Right hindlimb (tissue), 1 donor: Measurements from ENCODE around the gene CEPT1.
"Not testable (repeated sequence)": the region's sequence is repeated elsewhere in the genome, so short reads cannot be mapped to it uniquely, and the experiment has no call there.

Experiments
- DNase-seq: peaks from one replicate; pipeline ENCODE4 v3.0.0-alpha.2; 2018

The CEPT1 gene

DNA sequence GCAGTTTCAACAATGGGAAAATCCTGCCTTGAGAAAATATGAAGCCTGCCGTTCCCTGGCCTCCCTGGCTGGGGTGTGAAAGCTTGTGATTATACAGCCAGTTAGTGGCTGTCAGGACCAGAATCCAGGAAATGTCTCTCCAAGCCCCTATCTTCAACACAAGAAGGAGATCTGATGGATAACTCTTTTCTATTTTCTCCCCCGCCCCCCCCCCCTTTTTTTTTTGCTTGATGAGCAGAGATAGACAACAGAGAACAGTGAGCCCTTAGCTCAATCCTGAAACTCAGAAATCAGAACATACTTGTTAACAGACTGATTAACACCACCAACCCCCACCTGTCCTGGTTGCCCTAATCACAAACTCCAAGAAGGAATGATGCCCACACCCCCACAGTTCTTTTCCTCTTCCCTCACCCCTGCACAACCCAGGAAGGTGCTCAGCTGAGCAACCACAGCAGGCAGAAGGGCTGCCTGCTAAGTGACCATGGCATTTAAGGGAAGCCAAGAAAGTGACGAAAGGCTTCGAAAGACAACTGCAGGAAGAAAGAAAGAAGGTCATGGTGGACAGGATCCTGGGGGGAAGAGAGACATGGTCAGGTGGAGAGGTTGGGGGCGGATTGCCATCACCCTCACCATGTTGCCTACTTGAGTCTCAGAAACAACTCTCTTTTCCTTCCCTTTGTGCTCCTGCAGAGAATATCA, 72.8 kb downstream of the CEPT1 start:
- no peak for DNase-seq

DNA sequence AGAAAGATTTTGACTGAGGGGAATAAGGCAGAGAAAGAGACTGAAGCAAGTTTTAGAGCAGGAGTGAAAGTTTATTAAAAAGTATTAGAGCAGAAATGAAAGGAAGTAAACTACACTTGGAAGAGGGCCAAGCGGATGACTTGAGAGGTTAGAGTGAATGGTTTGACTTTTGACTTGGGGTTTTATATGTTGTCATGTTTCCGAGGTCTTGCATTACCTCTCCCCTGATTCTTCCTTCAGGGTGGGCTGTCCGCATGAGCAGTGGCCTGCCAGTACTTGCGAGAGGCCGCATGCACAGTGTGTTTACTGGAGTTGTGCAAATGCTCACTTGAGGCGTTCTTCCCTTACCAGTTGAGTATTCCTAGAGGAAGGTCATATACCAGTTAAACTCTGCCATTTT, 73.4 kb downstream of the CEPT1 start:
- DNase-seq, result no peak

DNA sequence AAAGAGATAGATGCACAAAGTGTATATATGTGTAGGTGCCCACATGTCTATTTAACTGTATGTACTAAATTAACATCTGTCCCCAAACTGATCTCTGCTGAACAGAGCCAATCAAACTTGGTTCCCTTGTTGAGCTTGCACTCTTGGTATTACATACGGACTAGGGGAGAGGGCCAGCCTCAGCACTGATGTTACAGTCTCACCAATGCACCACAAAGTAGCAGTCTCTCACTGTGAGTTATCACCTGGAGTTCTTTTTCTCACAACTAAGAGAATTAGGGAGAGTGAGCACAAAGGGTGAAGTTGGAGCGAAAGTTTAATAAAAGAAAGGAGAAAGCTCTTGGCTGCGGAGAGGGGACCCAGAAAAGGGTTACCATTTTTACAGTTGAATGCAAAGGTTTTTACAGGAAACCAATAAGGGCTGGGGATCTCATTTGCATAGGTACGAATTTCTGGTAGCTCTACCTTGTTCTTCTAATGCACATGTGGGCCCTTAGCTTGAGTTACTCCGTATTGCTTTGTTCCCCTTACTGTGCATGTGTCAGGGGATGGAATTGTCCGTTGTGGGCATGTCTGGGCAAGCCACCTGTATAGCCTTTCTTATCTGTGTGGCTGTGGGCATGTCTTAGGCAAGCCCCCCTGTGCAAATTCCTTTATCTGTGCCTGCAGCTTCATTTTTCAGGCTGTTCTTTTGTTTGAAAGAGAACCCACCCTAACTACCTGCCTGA, 74.2 kb downstream of the CEPT1 start:
- no peak for DNase-seq

DNA sequence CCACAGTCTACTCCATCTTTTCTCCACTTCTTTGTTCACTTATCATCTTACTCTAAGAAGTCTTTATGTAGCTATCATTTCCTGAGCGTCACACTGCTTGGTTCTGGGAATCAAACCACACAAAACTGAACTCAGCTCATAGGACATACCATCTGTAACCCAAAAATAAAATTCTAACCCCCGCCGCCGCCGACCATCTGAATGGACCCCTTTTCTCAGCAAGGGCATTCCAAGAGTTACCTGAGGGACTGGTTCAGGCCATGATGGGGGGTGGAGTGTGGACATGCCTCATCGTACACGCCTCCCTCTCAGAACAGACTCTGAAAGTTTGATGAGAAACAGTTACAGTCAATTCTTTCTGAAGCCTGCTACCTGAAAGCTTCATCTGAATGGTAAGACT, 74.9 kb downstream of the CEPT1 start:
- DNase-seq, result no peak

DNA sequence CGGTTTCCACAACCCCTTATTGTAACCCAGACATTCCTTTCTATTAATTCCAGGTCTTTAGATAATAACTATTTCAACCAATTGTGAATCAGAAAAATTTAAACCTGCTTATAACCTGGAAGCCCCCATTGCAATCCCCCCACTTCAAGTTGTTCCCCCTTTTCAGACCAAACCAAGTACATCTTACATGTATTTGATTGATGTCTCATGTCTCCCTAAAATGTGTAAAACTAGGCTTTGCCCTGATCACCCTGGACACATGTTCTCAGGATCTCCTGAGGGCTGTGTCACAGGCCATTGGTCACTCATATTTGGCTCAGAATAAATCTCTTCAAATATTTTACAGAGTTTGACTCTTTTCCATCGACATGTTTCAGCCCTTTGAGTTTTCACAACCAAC, 75.3 kb downstream of the CEPT1 start:
- DNase-seq, result not testable (repeated sequence)

DNA sequence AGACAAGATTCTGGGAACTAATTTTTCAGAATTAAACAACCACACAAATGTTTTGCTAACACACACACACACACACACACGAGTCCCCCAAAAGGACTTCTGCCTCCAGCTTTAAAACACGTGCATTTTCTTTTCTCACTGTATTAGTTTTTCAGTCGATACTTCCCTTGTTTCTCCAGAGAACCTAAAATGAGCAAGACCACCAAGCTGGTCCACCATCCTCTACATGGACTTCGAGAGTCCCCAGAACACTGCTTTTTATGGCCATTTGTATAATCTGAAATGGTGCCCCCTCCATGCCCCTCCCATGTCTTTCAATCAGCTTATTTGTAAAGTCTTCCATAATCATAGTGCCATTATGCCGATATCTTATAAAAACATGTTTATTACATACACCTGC, 76.7 kb downstream of the CEPT1 start:
- no peak for DNase-seq

DNA sequence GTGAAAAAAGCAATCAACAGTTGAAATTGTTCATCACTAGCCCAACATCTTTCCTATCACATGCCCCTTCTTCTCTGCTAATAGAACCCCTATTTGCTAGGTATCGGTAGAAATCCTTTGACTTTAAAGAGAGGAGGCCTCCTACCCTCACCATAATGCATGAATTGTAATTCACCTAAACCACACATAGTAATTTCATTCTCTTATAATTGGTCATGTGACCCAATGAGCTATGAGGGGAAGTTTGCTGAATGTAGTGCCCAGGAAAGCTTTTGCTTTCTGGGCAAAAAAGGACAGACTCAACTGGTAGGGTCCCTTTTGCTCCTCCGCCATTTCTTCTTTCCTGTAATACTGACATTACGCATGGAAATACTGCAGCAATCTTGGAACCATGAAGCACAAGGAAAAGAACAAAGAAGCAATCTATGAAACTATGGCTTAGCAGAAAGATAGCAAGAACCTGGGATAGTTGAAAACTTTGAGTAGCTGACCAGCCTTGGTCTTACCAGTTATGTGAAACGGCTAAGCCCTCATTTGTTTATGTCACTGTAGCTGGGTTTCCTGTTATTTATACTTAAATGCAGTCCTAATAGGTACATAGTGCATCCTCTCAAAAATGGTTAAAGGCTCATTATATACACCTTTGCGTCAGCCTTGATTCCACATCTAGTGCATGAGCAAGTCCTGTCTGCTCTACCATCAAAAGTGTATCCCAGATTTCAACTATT, 77.3 kb downstream of the CEPT1 start:
- no peak for DNase-seq

DNA sequence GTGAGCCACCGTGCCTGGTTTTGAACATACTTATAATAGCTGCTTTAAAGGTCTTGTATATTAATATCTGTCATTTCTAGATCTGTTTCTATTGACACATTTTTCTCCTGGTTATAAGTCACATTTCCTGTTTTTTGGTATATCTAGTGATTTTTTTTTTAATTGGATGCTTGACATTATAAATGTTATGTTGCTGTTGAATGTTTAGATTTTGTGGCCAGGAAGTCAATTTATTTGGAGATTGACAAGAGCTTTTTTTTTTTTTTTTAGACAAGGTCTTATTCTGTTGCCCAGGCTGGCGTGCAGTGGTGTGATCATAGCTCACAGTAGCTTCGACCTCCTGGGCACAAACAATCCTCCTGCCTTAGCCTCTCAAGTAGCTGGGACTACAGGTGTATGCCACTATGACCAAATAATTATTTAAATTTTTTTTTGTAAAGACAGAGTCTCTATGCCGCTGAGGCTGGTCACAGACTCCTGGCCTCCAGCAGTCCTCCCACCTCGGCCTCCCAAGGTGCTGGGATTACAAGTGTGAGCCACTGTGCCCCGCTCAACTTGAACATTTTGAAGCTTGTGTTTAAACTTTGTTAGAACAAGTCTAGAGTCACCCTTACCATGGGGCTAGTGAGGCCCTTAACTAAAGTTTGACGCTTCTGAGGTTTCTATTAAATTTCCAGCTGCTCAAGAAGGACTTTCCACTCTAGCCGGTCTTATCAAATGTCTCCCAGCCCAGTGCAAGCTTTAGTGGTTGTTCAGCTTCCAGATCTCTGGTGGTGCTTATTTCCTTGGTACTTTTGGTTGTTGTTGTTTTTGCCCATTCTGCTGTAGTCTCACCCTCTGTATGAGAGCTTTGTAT, 78.9 kb downstream of the CEPT1 start:
- no peak for DNase-seq

DNA sequence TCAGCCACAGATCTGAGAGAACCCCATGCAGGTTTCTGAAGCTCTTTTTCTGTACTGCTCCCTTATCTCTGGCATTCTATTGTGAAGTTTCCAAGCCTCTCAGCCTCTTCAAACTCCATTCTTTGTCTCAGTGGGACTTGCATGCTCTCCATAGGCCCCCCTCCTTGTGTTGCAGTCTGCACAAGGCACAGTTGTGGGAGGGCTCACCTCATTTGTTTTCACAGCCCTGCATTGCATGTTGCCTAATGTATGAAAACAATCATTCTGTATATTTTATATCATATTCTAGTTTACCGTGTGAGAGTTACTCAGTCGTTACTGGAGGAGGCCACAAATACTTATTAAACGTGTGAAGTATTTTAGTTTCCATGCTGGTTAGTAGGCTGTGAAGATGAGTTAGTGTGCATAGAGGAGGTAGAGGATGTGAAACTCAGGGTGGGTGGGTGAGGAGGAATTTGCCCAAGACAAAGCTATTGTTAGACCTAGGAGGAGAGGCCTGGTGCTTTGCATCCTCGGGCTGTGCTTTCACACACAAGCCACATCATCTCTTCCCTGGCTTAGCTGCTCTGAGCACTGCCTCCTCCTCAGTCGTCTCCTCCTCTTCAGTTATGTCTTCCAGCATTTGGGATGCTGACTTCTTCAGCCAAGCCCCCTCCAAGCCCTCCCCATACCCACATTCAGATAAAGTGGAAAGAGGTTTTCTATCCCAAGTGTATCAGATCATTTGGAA, 79.7 kb downstream of the CEPT1 start:
- no peak for DNase-seq

DNA sequence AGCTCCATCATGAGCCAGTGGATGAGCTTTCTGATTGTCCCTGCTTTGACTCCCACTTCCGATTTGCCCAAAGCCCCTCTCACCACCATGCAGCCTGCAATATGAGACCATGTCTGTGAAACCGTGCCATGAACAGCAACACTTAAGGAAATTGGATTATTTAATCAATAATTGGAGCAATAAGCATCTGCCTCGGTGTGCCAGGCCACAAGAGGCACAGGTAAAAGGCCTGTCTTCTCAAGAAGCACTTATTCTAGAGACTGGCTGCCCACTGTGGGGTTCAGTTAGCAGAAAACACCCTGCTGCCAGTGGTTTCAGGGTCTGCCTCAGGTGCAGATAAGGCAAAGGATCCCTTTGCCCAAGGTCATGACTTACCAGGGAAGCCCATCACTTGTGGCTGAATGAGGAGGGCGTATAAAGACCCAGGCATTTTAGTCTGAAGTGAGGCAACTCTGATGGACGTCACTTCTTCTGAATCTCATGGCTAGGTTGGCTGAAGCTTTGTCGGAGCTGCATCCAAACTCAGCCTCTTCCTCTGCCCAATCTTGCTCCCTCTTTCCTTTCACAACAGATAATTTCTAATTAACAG, 80.4 kb downstream of the CEPT1 start:
- no peak for DNase-seq

DNA sequence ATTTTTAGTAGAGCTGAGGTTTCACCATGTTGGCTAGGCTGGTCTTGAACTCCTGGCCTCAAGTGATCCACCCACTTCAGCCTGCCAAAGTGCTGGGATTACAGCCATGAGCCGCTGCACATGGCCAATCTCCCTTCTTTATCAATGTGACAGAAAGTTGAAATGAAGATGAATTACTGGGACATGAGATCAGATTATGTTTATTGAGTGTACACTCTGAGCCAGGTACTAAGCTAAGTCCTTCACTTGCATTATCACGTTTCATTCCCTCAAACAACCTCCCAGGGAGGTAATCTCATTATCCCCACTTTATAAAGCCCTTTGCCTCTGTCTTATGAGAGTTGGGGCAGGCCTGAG, 81.2 kb downstream of the CEPT1 start:
- DNase-seq, result no peak

DNA sequence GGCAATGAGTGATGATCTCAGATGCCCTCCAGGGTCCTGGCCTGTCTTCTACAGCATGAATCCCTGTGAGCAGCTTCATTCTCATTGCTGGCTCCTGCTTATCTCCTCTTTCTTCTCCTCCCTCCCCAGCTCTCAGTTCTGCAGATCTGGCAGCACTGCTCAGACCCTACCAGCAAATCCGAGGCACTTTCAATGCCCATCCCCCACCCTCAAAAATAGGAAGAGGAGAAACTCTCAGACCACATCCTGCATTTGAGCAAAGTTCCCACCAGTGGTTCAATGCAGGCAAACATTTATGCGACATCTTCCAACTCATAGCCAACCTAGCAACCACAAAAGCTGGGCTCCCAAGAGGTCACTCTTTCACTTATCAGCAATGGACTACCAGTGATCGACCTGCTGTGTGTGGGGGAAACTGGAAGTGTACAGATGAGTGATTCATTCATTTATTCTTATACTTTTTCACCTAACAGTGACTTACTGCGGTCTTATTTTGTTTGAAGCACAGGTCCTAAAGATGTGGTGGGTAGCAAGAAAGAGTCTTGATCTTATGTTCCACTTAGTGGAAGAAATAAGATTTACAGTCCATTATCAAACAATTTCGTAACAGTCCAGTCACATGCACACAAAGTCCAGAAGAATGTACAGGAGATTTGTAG, 81.7 kb downstream of the CEPT1 start:
- no peak for DNase-seq

DNA sequence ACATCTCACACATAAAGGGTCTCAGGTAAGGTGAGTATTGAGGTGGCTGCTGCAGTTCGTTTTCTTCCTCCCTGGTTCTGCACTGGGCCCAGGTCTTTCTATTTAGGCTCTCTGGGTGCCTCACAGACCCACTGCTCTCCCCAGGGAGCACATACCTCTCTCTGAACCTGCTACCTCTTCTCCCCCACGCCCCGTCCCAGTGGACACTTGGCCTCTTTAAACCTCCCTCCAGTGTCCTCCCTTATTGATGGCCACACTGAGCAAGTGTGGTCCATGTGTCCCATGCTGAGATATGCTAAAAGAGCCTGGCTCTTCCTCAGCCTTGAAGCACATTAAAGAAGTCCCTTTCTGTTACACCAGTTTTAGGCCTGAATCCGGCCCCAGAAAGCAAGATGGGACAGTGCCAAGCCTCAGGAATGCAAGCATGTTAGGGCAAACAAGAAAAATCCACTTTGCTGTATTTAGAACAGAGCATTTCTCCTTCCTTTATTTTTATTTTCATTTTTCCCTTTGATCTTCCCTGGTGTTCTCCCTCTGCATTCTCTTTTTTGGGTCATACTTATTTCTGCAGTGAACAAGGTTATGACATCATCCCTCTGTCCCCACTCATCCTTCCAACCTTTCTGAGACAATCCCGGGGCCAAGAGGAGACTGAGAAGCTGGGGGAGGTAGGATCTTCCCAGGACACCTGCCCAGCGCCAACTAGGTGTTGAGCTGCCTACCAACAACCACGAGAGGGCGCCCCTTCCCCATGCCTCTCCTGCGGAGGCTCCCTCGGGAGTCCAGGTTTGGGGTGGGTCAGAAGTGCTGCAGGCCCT, 82.5 kb downstream of the CEPT1 start:
- DNase-seq, result peak; percentile 61

DNA sequence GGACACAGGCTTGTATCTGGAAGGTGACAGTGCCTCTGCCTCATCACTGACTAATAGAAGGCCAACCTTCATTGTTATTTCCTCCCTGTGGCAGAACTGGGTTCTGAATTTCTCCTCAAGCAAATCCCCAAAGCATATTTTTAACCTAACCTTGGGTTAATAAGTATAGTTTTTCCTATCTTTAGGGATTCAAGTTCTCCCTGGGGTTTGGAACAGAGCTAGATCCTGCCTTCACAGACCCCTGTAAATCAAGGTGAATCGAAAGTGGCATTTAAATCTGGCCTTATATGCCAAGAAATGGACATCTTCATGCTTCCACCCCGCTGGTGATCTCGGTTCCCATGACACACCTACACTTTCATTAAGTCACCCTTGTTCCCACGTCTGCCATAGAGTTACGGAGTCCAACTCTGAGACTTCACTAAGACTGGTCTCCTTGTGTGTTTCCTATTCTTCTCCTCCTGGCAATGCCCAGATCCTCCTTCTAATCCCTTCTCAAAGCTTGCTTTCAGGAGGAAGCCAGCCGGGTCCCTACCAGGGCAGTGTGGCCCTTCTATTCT, 83.2 kb downstream of the CEPT1 start:
- no peak for DNase-seq

DNA sequence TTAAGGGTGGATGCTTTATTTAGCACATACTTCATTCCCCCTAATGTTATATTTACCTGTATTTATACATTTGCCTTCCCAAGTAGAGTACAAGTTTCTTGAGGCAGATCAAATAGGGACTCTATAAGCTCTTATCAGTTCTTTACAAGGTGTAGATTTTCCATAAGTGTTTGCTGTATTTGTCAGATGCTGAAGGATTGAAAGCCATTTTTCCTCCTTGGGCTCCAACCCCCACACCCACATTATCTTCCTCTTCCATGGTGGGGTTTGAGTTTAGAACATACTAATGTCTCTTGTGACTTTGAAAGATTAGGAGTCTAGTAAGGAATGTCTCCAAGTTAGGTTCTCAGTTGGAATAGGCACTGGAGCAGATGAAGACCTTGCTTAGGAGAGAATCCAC, 85.1 kb downstream of the CEPT1 start:
- DNase-seq, result no peak

DNA sequence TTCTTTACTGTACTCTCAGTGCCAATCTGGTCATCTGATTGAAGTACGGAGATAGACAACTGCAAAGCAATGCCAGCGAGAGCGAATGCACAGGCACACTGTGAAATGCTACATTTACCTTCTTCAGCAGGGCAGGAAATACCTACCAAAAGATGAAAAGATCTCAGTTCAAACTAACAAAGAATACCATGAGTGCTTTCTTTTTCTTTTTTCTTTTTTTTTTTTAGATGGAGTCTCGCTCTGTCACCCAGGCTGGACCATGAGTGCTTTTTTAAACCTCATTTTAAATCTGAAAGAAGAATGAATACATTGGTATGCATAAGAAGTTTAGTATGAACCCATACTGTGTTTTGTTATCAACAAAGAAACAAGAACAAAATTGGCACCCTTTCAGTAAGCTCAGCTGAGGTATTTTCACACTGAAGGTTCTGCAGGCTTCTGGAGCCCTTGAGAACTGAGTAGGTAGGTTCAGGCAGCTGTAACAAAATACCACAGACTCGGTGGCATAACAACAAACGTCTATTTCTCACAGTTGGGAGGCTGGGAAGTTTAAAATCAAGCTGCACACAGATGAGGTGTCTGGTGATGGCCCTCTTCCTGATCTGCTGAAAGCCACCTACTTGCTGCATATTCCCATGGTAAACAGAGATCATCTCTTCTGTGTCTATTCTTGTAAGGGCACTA, 85.8 kb downstream of the CEPT1 start:
- DNase-seq, result no peak

DNA sequence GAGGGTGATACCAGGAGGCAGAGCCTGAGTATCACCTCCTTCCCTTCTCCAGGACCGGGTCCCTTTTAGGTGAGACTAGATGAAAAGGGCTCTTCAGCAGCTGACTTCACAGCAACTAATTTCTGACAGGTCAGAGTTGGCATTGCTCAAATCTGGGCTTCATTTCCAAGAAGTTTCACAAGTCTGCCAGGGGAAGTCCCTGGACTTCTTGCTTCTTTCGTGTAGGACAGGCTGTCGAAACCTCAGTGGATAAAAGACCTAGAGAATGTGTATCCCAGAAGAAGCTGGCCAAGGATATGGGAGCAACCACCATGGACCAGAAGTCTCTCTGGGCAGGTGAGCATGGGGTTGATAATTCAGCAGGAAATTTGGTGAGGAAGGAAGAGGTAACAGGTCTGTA, 87.4 kb downstream of the CEPT1 start, which contains the start of gene CHI3L2:
Gene CHI3L2 (plus strand): TSS at position 280 of the 400 bp plus-strand sequence. CDS start 17 bp downstream, at position 297.
- DNase-seq, result no peak

DNA sequence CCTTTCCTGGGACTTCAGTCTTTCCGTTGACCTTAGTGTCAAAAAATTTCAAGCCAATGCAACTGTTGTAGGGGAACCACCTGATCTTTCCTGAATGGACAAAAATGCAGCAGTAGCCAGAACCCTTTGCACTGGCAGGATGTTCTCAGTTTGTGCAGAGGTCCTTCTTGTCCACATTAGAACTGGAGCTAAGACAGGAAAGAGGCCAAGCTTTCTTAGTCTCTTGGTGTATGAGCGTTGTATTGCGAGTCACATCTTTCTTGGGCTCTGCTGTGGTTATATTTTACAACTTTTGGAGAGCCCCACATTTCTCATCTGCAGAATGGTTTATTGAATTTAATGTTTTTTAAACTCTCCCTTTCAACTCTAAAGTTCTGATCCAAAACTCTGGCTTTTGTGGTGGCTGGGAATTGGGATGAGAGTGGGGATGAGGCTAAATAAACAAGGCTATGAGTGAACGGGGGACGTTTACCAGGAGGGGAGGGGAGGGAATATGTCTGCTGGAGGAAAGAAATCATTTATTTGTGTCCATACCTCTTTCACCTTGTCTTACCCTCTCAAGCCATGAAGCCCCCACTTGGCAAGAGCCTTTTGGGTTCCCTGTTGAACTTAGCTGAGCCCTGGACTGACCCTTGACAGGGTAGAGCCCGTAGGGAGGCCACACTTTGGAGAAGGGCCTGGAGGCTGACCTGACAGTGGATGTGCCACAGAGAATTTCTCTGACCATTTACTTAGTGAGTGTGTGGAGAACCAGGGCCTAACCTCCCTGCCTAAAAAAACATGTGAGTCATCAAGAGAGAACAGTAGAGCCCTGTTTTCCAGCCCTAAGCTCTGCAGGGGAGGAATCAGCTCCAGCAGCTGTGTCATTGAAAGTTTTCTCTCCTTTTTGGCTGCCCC, 88.1 kb downstream of the CEPT1 start:
- no peak for DNase-seq
